Erythroblast (primary cell): ENCODE measurements around the gene PIEZO2.

Source experiments
- GATA1 ChIP-seq: IDR thresholded peaks from 2 replicates; pipeline ENCODE4 v1.6.1; 2011; ENCODE audit warnings: low read depth, mild to moderate bottlenecking, control low read depth, low read length, moderate library complexity
- POLR2A ChIP-seq: IDR thresholded peaks from 2 replicates; pipeline ENCODE4 v1.6.1; 2011; ENCODE audit warnings: mild to moderate bottlenecking, low read length

DNA sequence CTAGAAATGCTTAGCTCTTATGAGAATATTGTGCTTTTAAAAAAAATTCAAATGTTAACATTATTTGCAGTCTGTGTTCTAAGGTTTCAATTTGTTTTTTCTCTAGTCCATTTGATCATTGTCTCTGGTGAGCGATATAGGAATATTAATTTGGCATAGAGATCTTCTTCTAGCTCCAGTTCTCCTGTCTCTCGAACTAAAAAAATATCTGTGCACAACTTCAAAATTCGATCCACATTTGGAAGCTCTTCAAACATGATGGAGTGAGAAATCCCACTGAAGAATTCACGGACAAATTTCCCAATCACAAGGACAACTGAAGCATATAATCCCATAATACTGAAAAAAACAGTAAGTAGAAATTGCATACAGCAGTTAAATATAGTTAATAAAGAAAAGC is 477.9 kb downstream of the PIEZO2 start:
- TF ChIP-seq POLR2A: no peak
- TF ChIP-seq GATA1: no peak
